ENCODE data around the gene GAR1.
A peak's percentile ranks its signal among the peaks of the same experiment; 100 is the strongest.

GAR1 gene

DNA sequence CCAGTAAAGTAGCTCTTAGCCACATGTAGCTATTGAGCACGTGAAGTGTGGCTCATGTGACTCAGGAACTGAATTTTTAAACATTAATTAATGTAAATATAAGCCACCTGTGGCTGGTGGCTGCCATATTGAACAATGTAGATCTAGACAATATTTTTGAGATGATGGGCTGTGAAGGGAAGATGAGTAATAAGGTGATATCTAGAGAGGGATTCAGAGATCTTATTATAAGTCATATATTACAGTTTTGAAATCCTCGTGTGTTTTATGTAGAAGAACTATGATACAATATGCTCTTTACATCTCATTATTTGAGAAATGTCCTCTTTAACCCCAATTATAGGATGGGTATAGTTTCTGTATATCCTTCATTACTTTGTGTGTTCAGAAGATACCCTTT lies 5.6 kb downstream of the GAR1 start:
- Histone ChIP-seq H2BK12ac (ENCODE audit: low read length in 2 of 2) (no peak overlapping the region), H4K91ac (ENCODE audit: low read length) (no peak overlapping the region), H3K4me3 (ENCODE audit: insufficient read depth in 1 of 2, low read depth in 1 of 2, low read length in 2 of 2) (no peak overlapping the region), H3K36me3 (ENCODE audit: control insufficient read depth in 1 of 2, insufficient read depth in 2 of 2, low read depth in 1 of 2, low read length in 2 of 2) (peaks cover 14 to 76% of the 10 kb centered on the region in 2 experiments), H2AK5ac (ENCODE audit: low read length, severe bottlenecking) (no peak overlapping the region), H3K9me3 (ENCODE audit: control insufficient read depth, low read length) (no peaks in the 10 kb centered on the region), H4K8ac (ENCODE audit: low read length) (no peak overlapping the region), H3K4me1 (ENCODE audit: control insufficient read depth, insufficient read depth, low read depth, low read length) (no peaks in the 10 kb centered on the region), H2AFZ (ENCODE audit: low read depth, low read length) (no peak overlapping the region), H3K14ac (ENCODE audit: low read length in 2 of 2) (no peak overlapping the region), H3K27me3 (ENCODE audit: control insufficient read depth in 1 of 2, insufficient read depth in 1 of 2, low read length in 2 of 2) (no peaks in the 10 kb centered on the region), H3K27ac (ENCODE audit: low read length, poor library complexity, severe bottlenecking) (no peak overlapping the region), H2BK15ac (ENCODE audit: low read depth, poor library complexity, severe bottlenecking) (no peak overlapping the region), H2BK5ac (ENCODE audit: low read depth, low read length, poor library complexity, severe bottlenecking) (no peak overlapping the region), H2BK120ac (ENCODE audit: low read depth, low read length) (no peak overlapping the region), H3K18ac (ENCODE audit: low read depth in 1 of 2, low read length in 2 of 2) (no peak overlapping the region), H3K9ac (ENCODE audit: low read length) (no peak overlapping the region), H3K4ac (ENCODE audit: low read depth in 1 of 2, low read length in 2 of 2) (no peak overlapping the region), H3K79me1 (replicated peaks; ENCODE audit: low read length, poor library complexity, severe bottlenecking) (peaks cover 15% of the 10 kb centered on the region), H3K4me2 (ENCODE audit: low read length, poor library complexity, severe bottlenecking) (no peak overlapping the region), H3K23ac (ENCODE audit: low read length in 2 of 2) (no peak overlapping the region)
- no peak for DNase-seq
- WGBS: no CpG with 5 or more reads among the region's 2 CpGs

DNA sequence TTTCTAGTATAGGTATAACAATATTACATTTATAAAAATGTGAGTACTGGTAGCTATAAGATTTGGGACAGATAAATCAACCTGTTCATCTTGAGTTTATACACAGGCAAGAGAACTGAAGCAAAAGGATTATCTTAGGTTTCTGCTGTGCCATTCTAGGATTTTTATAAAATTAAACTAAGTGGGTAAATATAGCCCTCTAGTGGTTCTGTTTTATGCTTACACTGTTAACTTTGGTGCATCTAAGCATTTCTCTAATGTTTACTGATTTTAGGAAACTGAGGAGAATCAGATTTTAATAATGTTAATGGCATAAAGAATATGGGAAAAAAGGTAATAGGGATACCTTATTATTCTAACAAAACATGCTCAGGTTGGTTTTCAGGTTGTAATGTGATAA lies 11.2 kb downstream of the GAR1 start:
- Histone ChIP-seq H2AFZ (ENCODE audit: low read depth, low read length) (no peak overlapping the region), H3K14ac (ENCODE audit: low read length in 2 of 2) (no peak overlapping the region), H3K9ac (ENCODE audit: low read length) (no peak overlapping the region), H2BK120ac (ENCODE audit: low read depth, low read length) (no peak overlapping the region), H3K27ac (ENCODE audit: low read length, poor library complexity, severe bottlenecking) (no peak overlapping the region), H2BK15ac (ENCODE audit: low read depth, poor library complexity, severe bottlenecking) (no peak overlapping the region), H4K91ac (ENCODE audit: low read length) (no peak overlapping the region), H2AK5ac (ENCODE audit: low read length, severe bottlenecking) (no peak overlapping the region), H3K36me3 (ENCODE audit: control insufficient read depth in 1 of 2, insufficient read depth in 2 of 2, low read depth in 1 of 2, low read length in 2 of 2) (peaks cover 6 to 47% of the 10 kb centered on the region in 2 experiments), H2BK12ac (ENCODE audit: low read length in 2 of 2) (no peak overlapping the region), H3K9me3 (ENCODE audit: control insufficient read depth, low read length) (no peaks in the 10 kb centered on the region), H3K4me3 (ENCODE audit: insufficient read depth in 1 of 2, low read depth in 1 of 2, low read length in 2 of 2) (no peak overlapping the region), H2BK5ac (ENCODE audit: low read depth, low read length, poor library complexity, severe bottlenecking) (no peak overlapping the region), H3K23ac (ENCODE audit: low read length in 2 of 2) (no peak overlapping the region), H3K79me1 (replicated peaks; ENCODE audit: low read length, poor library complexity, severe bottlenecking) (peaks cover 6% of the 10 kb centered on the region), H3K4me2 (ENCODE audit: low read length, poor library complexity, severe bottlenecking) (no peak overlapping the region), H4K8ac (ENCODE audit: low read length) (no peak overlapping the region), H3K18ac (ENCODE audit: low read depth in 1 of 2, low read length in 2 of 2) (no peak overlapping the region), H3K4ac (ENCODE audit: low read depth in 1 of 2, low read length in 2 of 2) (no peak overlapping the region), H3K4me1 (ENCODE audit: control insufficient read depth, insufficient read depth, low read depth, low read length) (no peaks in the 10 kb centered on the region), H3K27me3 (ENCODE audit: control insufficient read depth in 1 of 2, insufficient read depth in 1 of 2, low read length in 2 of 2) (no peaks in the 10 kb centered on the region)
- peak; percentile 38 for DNase-seq

DNA sequence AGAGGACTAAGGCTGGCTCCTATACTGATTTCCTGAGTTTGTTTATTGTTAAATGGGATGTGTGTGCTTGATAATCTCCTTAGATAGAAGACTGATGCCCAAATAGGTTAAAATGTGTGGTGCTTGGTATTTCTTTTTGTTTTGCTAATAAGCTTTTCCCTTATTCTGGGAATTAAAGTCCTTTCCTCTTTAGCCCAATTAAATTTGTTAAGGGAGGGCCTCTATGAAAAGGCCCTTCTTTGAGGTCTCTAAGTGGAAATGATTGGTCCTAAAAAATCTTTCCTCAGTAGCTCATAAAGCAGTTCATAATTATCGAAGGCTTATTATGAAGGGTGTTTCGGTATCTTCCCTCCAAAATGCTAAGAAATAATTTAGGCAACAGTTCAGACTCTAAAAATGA lies 12.1 kb downstream of the GAR1 start, which contains the start of gene RRH:
Gene RRH, plus strand, starts transcription at position 301 of the 400 bp plus-strand sequence. Its CDS starts 56 bp downstream, at position 357.
- H3K36me3 ChIP-seq (ENCODE audit: control insufficient read depth in 1 of 2, insufficient read depth in 2 of 2, low read depth in 1 of 2, low read length in 2 of 2): peaks cover 3 to 40% of the 10 kb centered on the region in 2 experiments
- no peak within 1 kb of the TSS for H2BK5ac ChIP-seq (ENCODE audit: low read depth, low read length, poor library complexity, severe bottlenecking)
- H3K4me3 ChIP-seq (ENCODE audit: insufficient read depth in 1 of 2, low read depth in 1 of 2, low read length in 2 of 2): no peak within 1 kb of the TSS
- H3K79me1 ChIP-seq (replicated peaks; ENCODE audit: low read length, poor library complexity, severe bottlenecking): peaks cover 4% of the 10 kb centered on the region
- H3K18ac ChIP-seq (ENCODE audit: low read depth in 1 of 2, low read length in 2 of 2): no peak within 1 kb of the TSS
- H3K4ac ChIP-seq (ENCODE audit: low read depth in 1 of 2, low read length in 2 of 2): no peak within 1 kb of the TSS
- DNase-seq: no peak
- no peak within 1 kb of the TSS for H2BK120ac ChIP-seq (ENCODE audit: low read depth, low read length)
- no peak within 1 kb of the TSS for H3K27ac ChIP-seq (ENCODE audit: low read length, poor library complexity, severe bottlenecking)
- no peak within 1 kb of the TSS for H4K8ac ChIP-seq (ENCODE audit: low read length)
- H3K4me2 ChIP-seq (ENCODE audit: low read length, poor library complexity, severe bottlenecking): no peak within 1 kb of the TSS
- no peak within 1 kb of the TSS for H3K23ac ChIP-seq (ENCODE audit: low read length in 2 of 2)
- no peaks in the 10 kb centered on the region for H3K9me3 ChIP-seq (ENCODE audit: control insufficient read depth, low read length)
- no peak within 1 kb of the TSS for H2AFZ ChIP-seq (ENCODE audit: low read depth, low read length)
- 100% methylated on average over 2 of the region's 2 CpGs for WGBS
- no peaks in the 10 kb centered on the region for H3K4me1 ChIP-seq (ENCODE audit: control insufficient read depth, insufficient read depth, low read depth, low read length)
- H3K14ac ChIP-seq (ENCODE audit: low read length in 2 of 2): no peak within 1 kb of the TSS
- no peak within 1 kb of the TSS for H2BK12ac ChIP-seq (ENCODE audit: low read length in 2 of 2)
- no peaks in the 10 kb centered on the region for H3K27me3 ChIP-seq (ENCODE audit: control insufficient read depth in 1 of 2, insufficient read depth in 1 of 2, low read length in 2 of 2)
- H2AK5ac ChIP-seq (ENCODE audit: low read length, severe bottlenecking): no peak within 1 kb of the TSS
- no peak within 1 kb of the TSS for H4K91ac ChIP-seq (ENCODE audit: low read length)
- no peak within 1 kb of the TSS for H2BK15ac ChIP-seq (ENCODE audit: low read depth, poor library complexity, severe bottlenecking)
- H3K9ac ChIP-seq (ENCODE audit: low read length): no peak within 1 kb of the TSS

DNA sequence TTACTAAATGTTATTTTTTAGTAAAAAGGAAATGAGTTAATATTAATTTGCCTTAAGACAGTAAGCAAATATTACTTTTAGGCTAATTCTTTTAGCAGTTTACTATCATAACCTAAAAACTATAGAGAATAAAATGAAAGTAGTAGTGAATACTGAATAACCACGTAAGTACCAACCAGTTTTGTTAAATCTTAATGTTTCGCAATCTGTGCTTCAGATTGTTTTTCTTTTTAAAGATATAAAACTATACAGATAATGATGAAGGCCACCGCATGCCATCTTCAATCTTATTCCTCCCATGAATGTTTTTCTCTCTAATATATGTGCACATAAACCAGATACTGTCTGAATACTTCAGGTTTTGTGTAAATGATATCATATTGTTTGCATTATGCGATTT lies 18.2 kb downstream of the GAR1 start:
- no peaks in the 10 kb centered on the region for H3K27me3 ChIP-seq (ENCODE audit: control insufficient read depth in 1 of 2, insufficient read depth in 1 of 2, low read length in 2 of 2)
- no peak overlapping the region for H2BK120ac ChIP-seq (ENCODE audit: low read depth, low read length)
- WGBS: no CpG with 5 or more reads among the region's 4 CpGs
- H4K91ac ChIP-seq (ENCODE audit: low read length): no peak overlapping the region
- H4K8ac ChIP-seq (ENCODE audit: low read length): no peak overlapping the region
- no peak overlapping the region for H3K4me2 ChIP-seq (ENCODE audit: low read length, poor library complexity, severe bottlenecking)
- no peak overlapping the region for H2BK5ac ChIP-seq (ENCODE audit: low read depth, low read length, poor library complexity, severe bottlenecking)
- no peak overlapping the region for H3K4me3 ChIP-seq (ENCODE audit: insufficient read depth in 1 of 2, low read depth in 1 of 2, low read length in 2 of 2)
- no peak overlapping the region for H3K18ac ChIP-seq (ENCODE audit: low read depth in 1 of 2, low read length in 2 of 2)
- no peak for DNase-seq
- no peak overlapping the region for H2AK5ac ChIP-seq (ENCODE audit: low read length, severe bottlenecking)
- no peaks in the 10 kb centered on the region for H3K79me1 ChIP-seq (replicated peaks; ENCODE audit: low read length, poor library complexity, severe bottlenecking)
- no peak overlapping the region for H3K23ac ChIP-seq (ENCODE audit: low read length in 2 of 2)
- H3K14ac ChIP-seq (ENCODE audit: low read length in 2 of 2): no peak overlapping the region
- H2BK15ac ChIP-seq (ENCODE audit: low read depth, poor library complexity, severe bottlenecking): no peak overlapping the region
- no peaks in the 10 kb centered on the region for H3K9me3 ChIP-seq (ENCODE audit: control insufficient read depth, low read length)
- H2BK12ac ChIP-seq (ENCODE audit: low read length in 2 of 2): no peak overlapping the region
- H2AFZ ChIP-seq (ENCODE audit: low read depth, low read length): no peak overlapping the region
- H3K4ac ChIP-seq (ENCODE audit: low read depth in 1 of 2, low read length in 2 of 2): no peak overlapping the region
- H3K36me3 ChIP-seq (ENCODE audit: control insufficient read depth in 1 of 2, insufficient read depth in 2 of 2, low read depth in 1 of 2, low read length in 2 of 2): peaks cover 0 to 4% of the 10 kb centered on the region in 2 experiments
- no peaks in the 10 kb centered on the region for H3K4me1 ChIP-seq (ENCODE audit: control insufficient read depth, insufficient read depth, low read depth, low read length)
- H3K27ac ChIP-seq (ENCODE audit: low read length, poor library complexity, severe bottlenecking): no peak overlapping the region
- no peak overlapping the region for H3K9ac ChIP-seq (ENCODE audit: low read length)

All from mesenchymal stem cell (in vitro differentiated cells and primary cell).